Measurements from ENCODE around the gene CERS4. TPM values are rescaled to one million over a fixed set of nuclear protein-coding genes. Genes with fewer than 3 reads are reported as not detected.

CERS4 gene
- total RNA-seq, 1 donor, result 4.0 TPM

DNA sequence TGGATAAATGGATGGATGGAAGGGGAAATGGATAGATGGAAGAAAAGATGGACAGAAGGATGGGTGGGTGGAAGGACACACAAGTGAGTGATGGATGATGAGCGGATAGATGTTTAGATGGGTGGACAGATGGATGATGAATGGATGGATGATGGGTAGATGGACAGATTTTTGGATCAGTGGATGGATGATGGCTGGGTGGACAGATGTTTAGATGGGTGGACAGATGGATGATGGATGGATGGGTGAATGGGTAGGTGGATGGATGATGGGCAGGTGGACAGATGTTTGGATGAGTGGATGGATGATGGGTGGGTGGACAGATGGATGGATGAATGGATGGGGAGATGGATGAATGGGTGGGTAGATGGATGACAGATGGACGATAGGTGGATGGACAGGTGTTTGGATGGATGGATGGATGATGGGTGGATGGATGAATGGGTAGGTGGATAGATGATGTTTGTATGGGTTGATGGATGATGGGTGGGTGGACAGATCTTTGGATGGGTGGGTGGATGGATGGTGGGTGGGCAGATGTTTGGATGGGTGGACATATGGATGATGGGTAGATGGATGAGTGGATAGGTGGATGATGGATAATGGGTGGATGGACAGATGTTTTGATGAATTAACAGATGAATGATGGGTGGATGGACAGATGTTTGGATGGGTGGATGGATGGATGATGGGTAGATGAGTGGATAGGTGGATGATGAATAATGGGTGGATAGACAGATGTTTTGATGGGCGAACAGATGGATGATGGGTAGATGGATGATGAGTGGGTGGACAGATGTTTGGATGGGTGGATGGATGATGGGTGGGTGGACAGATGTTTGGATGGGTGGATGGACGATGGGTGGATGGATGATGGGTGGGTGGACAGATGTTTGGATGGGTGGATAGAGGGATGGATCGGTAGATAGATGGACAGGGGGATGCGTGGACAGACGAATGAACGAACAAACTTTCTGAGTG lies 39.5 kb downstream of the CERS4 start:
- Histone ChIP-seq H3K27me3 (ENCODE audit: insufficient read depth, low read length) (no peaks in the 10 kb centered on the region), H3K4me1 (ENCODE audit: insufficient read depth, low read length) (peaks cover 1% of the 10 kb centered on the region), H3K27ac (ENCODE audit: low read depth, low read length) (no peak overlapping the region), H2AFZ (ENCODE audit: low read length) (no peak overlapping the region), H3K79me2 (ENCODE audit: insufficient read depth, low read length) (no peaks in the 10 kb centered on the region), H3K4me2 (ENCODE audit: insufficient read depth, low read length) (no peak overlapping the region), H3K4me3 (ENCODE audit: insufficient read depth, low read length) (no peak overlapping the region), H3K36me3 (ENCODE audit: insufficient read depth, low read length) (no peaks in the 10 kb centered on the region), H4K20me1 (ENCODE audit: insufficient read depth, low read length) (no peaks in the 10 kb centered on the region), H3K9me3 (ENCODE audit: low read depth, low read length) (no peaks in the 10 kb centered on the region)
- DNase-seq (ENCODE audit: insufficient read length, low spot score, missing footprints), result no peak
- TF ChIP-seq, protein P1, sequence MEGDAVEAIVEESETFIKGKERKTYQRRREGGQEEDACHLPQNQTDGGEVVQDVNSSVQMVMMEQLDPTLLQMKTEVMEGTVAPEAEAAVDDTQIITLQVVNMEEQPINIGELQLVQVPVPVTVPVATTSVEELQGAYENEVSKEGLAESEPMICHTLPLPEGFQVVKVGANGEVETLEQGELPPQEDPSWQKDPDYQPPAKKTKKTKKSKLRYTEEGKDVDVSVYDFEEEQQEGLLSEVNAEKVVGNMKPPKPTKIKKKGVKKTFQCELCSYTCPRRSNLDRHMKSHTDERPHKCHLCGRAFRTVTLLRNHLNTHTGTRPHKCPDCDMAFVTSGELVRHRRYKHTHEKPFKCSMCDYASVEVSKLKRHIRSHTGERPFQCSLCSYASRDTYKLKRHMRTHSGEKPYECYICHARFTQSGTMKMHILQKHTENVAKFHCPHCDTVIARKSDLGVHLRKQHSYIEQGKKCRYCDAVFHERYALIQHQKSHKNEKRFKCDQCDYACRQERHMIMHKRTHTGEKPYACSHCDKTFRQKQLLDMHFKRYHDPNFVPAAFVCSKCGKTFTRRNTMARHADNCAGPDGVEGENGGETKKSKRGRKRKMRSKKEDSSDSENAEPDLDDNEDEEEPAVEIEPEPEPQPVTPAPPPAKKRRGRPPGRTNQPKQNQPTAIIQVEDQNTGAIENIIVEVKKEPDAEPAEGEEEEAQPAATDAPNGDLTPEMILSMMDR (IDR thresholded peaks at IDR 0.05; ENCODE audit: extremely low read depth, low read depth, low read length), result no peak

- Histone ChIP-seq H4K20me1 (ENCODE audit: insufficient read depth, low read length) (no peaks in the 10 kb centered on the region), H2AFZ (ENCODE audit: low read length) (no peak overlapping the region), H3K4me3 (ENCODE audit: insufficient read depth, low read length) (no peak overlapping the region), H3K4me2 (ENCODE audit: insufficient read depth, low read length) (no peak overlapping the region), H3K36me3 (ENCODE audit: insufficient read depth, low read length) (no peaks in the 10 kb centered on the region), H3K4me1 (ENCODE audit: insufficient read depth, low read length) (peaks cover 3% of the 10 kb centered on the region), H3K79me2 (ENCODE audit: insufficient read depth, low read length) (no peaks in the 10 kb centered on the region), H3K9me3 (ENCODE audit: low read depth, low read length) (no peaks in the 10 kb centered on the region), H3K27me3 (ENCODE audit: insufficient read depth, low read length) (no peaks in the 10 kb centered on the region), H3K27ac (ENCODE audit: low read depth, low read length) (no peak overlapping the region)
- DNase-seq (ENCODE audit: insufficient read length, low spot score, missing footprints), result no peak
- TF ChIP-seq, protein P1 (IDR thresholded peaks at IDR 0.05; ENCODE audit: extremely low read depth, low read depth, low read length), result no peak
Measured at GRCh38 chr19:8250596-8250995, 41.4 kb downstream of the CERS4 start.

DNA sequence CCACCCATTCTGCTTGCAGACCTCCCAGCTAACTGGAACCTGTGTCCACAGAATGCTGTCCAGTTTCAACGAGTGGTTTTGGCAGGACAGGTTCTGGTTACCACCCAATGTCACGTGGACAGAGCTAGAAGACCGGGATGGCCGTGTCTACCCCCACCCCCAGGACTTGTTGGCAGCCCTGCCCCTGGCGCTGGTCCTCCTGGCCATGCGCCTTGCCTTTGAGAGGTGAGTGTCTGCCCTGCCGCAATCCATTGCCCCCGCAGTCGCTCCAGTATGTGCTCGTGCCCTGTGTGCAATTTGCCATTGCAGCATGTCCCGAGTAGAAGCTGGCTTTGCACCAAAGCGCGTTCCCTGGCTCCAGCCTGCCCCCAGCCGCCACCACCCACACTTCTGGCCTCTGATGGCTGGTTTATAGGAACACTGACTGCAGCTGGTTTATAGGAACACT lies 41.9 kb downstream of the CERS4 start:
- H4K20me1 ChIP-seq (ENCODE audit: insufficient read depth, low read length), result no peaks in the 10 kb centered on the region
- no peak overlapping the region for H3K4me3 ChIP-seq (ENCODE audit: insufficient read depth, low read length)
- TF ChIP-seq, protein P1 (IDR thresholded peaks at IDR 0.05; ENCODE audit: extremely low read depth, low read depth, low read length), result no peak
- H3K4me1 ChIP-seq (ENCODE audit: insufficient read depth, low read length), result peaks cover 3% of the 10 kb centered on the region
- no peak overlapping the region for H3K27ac ChIP-seq (ENCODE audit: low read depth, low read length)
- no peaks in the 10 kb centered on the region for H3K36me3 ChIP-seq (ENCODE audit: insufficient read depth, low read length)
- peak; percentile 83 for DNase-seq (ENCODE audit: insufficient read length, low spot score, missing footprints)
- H3K27me3 ChIP-seq (ENCODE audit: insufficient read depth, low read length), result no peaks in the 10 kb centered on the region
- no peaks in the 10 kb centered on the region for H3K79me2 ChIP-seq (ENCODE audit: insufficient read depth, low read length)
- peak overlapping the region; percentile 41 for H2AFZ ChIP-seq (ENCODE audit: low read length)
- H3K4me2 ChIP-seq (ENCODE audit: insufficient read depth, low read length), result peak overlapping the region; percentile 18
- H3K9me3 ChIP-seq (ENCODE audit: low read depth, low read length), result no peaks in the 10 kb centered on the region

DNA sequence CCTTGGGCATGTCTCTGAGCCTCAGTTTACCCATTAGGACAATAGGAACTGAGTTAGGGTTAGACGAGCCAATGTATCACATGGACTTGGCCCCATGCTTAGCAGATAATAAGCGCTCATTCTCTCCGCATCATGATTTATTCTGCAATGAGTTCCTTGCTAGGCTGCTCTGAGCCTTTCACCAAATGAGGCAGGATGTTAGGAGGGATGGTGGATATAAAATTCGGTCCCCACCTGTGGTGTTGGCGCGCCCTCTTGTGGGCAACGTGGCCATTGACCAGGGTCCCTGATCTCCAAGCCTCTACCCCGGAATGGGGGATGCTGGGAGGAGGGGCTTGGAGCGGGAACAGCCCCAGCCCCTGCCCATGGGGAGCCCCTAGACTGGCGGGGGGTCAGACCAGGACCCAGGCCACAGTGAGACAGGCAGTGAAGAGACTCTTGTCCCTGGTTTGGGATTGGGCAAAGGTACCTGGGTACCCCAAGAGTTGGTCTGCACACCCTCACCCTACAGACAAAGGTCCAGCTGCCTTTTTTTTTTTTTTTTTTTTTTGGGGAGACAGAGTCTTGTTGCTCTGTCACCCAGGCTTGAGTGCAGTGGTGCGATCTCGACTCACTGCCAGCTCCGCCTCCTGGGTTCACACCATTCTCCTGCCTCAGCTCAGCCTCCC lies 43.9 kb downstream of the CERS4 start:
- Histone ChIP-seq H3K4me3 (ENCODE audit: insufficient read depth, low read length) (no peak overlapping the region), H3K79me2 (ENCODE audit: insufficient read depth, low read length) (no peaks in the 10 kb centered on the region), H3K4me2 (ENCODE audit: insufficient read depth, low read length) (no peak overlapping the region), H3K27me3 (ENCODE audit: insufficient read depth, low read length) (no peaks in the 10 kb centered on the region), H3K27ac (ENCODE audit: low read depth, low read length) (no peak overlapping the region), H4K20me1 (ENCODE audit: insufficient read depth, low read length) (no peaks in the 10 kb centered on the region), H3K4me1 (ENCODE audit: insufficient read depth, low read length) (peaks cover 3% of the 10 kb centered on the region), H3K36me3 (ENCODE audit: insufficient read depth, low read length) (no peaks in the 10 kb centered on the region), H2AFZ (ENCODE audit: low read length) (no peak overlapping the region), H3K9me3 (ENCODE audit: low read depth, low read length) (no peaks in the 10 kb centered on the region)
- DNase-seq (ENCODE audit: insufficient read length, low spot score, missing footprints), result peak; percentile 98
- TF ChIP-seq, protein P1 (IDR thresholded peaks at IDR 0.05; ENCODE audit: extremely low read depth, low read depth, low read length), result peak; percentile 89
